Muscle of leg (tissue), 11 donors: Measurements from ENCODE around the gene PPP1R7. TPM values are rescaled to one million over a fixed set of nuclear protein-coding genes. Genes with fewer than 3 reads are reported as not detected.
A peak's percentile ranks its signal among the peaks of the same experiment; 100 is the strongest.

Source experiments
- DNase-seq: peaks from one replicate; pipeline ENCODE4 v3.0.0; 2013
- H3K27ac ChIP-seq: one replicate; pipeline ENCODE4 v1.5.1; 2013; ENCODE audit warnings: mild to moderate bottlenecking, low read length, control low read depth
- H3K27me3 ChIP-seq: one replicate; pipeline ENCODE4 v1.6.1; 2013; ENCODE audit warnings: low read length; ENCODE audit not compliant: control insufficient read depth, insufficient read depth
- H3K36me3 ChIP-seq: one replicate; pipeline ENCODE4 v1.6.1; 2013; ENCODE audit warnings: low read length; ENCODE audit not compliant: control insufficient read depth, insufficient read depth
- H3K4me1 ChIP-seq: one replicate; pipeline ENCODE4 v1.6.1; 2013; ENCODE audit warnings: low read length; ENCODE audit not compliant: control insufficient read depth, insufficient read depth
- H3K4me3 ChIP-seq: one replicate; pipeline ENCODE4 v1.5.1; 2013; ENCODE audit warnings: low read length, control low read depth
- H3K9me3 ChIP-seq: replicated peaks from 2 replicates; pipeline ENCODE4 v1.6.1; 2013; ENCODE audit warnings: low read depth, low read length; ENCODE audit not compliant: control insufficient read depth
- WGBS: methylation state at CpG from one replicate; pipeline ENCODE4 v1.1.5; 2013; ENCODE audit warnings: missing lambda C conversion rate; ENCODE audit not compliant: insufficient coverage; 5-methylcytosine and 5-hydroxymethylcytosine counted together
- polyA plus RNA-seq, 8 donors: library from polyadenylated mRNA; unstranded; fragments of 120-200 nt; gene quantifications; one replicate each; pipeline versions ENCODE4 v1.2.1 to v1.2.3, GENCODE V29; 2013; ENCODE audit warnings: inconsistent platforms in 1 of 8, low replicate concordance in 1 of 8; ENCODE audit not compliant: insufficient read length in 8 of 8, insufficient read depth in 1 of 8
- total RNA-seq: library from RNA; stranded (reverse); fragments of 120-200 nt; gene quantifications from one replicate; pipeline ENCODE4 v1.2.4, GENCODE V29; 2013

The PPP1R7 gene
- total and polyA plus RNA-seq, 9 donors, result 46.8 to 92.0 (median 78.0) TPM

DNA sequence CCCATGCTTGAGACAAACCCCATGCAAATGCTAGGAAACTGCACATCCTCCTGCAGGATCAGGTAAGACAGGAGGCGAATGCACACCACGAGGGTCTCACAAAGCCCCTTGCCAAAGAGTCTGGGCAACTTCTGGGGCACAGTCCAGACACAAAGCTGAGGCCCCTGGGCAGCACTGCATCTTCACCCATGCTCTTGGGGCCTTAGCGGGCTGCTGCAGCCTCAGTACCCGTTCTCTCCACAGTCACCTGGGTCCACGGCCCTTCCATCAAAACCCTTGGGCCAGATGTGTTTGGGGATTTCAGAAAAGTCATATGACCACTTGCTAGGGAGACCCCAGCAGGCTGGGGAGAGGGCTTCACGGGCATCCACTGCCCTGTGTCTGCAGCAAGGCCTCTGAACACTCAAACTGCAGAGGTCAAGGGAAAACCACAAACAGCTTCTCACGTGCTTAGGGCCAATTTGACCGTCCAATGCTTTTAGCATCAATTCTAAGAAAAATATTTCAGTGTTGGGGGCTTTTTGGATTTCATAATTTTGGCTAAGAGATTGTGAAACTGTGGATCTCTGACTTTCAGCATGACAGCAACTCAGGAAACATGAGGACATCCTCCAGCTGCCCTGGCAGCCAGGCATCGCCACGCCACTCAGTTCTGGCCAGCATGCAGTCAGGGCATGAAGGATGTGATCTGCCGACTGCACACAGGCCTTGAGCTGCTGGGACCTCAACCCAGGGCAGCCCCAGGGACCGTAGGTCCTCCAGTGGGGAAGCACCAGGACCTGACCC is 21.0 kb upstream of the PPP1R7 start:
- H3K4me1 ChIP-seq, result no peaks in the 10 kb centered on the region
- H3K27me3 ChIP-seq, result no peaks in the 10 kb centered on the region
- no peak overlapping the region for H3K27ac ChIP-seq
- no peaks in the 10 kb centered on the region for H3K9me3 ChIP-seq
- no peaks in the 10 kb centered on the region for H3K36me3 ChIP-seq
- DNase-seq, result no peak
- H3K4me3 ChIP-seq, result no peak overlapping the region
- 81% methylated on average over 6 of the region's 12 CpGs for WGBS

DNA sequence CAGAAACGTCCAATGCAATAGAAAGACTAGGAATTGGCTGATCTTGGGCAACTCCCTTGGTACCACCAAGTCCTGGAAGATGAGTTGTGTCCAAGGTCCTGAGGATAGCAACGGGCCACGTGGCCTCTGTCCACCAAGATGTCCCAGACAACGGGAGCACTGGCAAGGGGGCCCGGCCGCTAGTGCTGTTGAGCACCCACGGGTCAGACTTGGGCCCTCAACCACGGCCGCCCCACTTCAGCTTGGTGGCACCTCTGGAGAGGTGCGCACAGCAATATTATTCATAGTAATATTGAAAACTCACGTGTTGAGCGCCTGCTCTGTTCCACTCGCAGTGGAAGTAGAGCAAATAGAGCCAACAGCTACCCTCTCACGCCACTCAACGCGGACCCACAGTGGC is 20.0 kb upstream of the PPP1R7 start:
- H3K36me3 ChIP-seq, result no peaks in the 10 kb centered on the region
- 83% methylated on average over 12 of the region's 16 CpGs for WGBS
- no peaks in the 10 kb centered on the region for H3K27me3 ChIP-seq
- H3K9me3 ChIP-seq, result no peaks in the 10 kb centered on the region
- H3K27ac ChIP-seq, result no peak overlapping the region
- DNase-seq, result no peak
- no peak overlapping the region for H3K4me3 ChIP-seq
- no peaks in the 10 kb centered on the region for H3K4me1 ChIP-seq

DNA sequence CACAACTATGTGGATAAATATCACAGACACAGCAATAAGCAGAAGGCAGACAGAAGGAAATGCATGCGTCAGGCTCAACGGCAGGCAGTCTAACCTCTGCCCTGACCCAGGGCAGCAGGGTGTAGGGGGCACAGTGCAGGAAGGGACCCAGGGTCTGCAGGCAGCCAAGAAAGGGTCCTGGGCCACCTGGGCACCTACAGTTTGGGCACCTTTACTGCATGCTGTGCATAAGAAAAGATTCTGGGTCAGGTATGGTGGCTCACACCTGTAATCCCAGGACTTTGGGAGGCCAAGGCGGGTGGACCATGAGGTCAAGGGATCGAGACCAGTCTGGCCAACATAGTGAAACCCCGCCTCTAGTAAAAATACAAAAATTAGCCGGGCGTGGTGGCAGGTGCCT is 18.7 kb upstream of the PPP1R7 start:
- no peak overlapping the region for H3K4me3 ChIP-seq
- H3K27me3 ChIP-seq, result no peaks in the 10 kb centered on the region
- H3K36me3 ChIP-seq, result no peaks in the 10 kb centered on the region
- DNase-seq, result no peak
- H3K9me3 ChIP-seq, result no peaks in the 10 kb centered on the region
- no peak overlapping the region for H3K27ac ChIP-seq
- 91% methylated on average over 7 of the region's 7 CpGs for WGBS
- no peaks in the 10 kb centered on the region for H3K4me1 ChIP-seq

DNA sequence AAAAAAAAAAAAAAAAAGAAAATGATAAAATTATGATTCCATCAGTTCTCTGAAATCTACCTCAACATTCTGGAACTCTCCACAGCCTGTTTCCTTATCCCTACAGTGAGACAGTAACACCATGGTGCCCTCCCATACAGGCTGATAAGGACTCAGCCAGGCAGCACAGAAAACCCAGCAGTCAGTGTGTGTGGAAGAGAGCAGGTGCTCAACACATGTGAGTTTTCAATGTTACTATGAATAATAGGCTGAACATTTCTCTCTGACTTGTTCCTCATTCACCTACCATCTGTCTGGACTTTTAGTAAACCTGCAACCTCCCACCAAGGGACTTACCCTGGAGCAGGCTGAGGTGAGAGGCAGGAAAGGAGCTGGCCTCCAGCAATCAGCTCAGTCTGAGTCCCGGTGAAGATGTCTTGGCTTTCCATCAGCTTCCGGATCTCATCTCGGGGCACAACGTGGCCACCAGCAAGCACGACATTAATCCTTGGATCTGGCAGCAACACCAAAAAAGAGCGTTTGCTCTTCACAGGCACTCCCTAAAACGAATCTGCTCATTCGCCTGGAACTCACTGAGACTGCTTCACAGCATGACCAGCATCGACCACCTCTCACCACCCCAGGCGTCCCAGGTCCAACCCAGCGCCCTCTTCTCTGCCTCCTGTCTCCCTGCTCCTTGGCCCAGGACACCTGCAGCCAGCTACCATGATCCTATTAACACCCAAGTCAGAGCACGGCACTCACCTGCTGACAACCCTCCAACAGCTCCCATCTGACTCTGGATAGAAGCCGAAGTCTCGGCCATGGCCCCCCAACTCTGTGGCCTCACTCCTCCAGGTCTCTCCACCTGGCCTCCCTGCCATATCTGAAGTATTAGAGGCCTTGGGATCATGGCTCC is 17.5 kb upstream of the PPP1R7 start:
- H3K4me1 ChIP-seq, result no peaks in the 10 kb centered on the region
- H3K27ac ChIP-seq, result no peak overlapping the region
- 67% methylated on average over 14 of the region's 14 CpGs for WGBS
- no peak for DNase-seq
- H3K4me3 ChIP-seq, result no peak overlapping the region
- H3K9me3 ChIP-seq, result no peaks in the 10 kb centered on the region
- H3K36me3 ChIP-seq, result peaks cover 2% of the 10 kb centered on the region
- H3K27me3 ChIP-seq, result no peaks in the 10 kb centered on the region

DNA sequence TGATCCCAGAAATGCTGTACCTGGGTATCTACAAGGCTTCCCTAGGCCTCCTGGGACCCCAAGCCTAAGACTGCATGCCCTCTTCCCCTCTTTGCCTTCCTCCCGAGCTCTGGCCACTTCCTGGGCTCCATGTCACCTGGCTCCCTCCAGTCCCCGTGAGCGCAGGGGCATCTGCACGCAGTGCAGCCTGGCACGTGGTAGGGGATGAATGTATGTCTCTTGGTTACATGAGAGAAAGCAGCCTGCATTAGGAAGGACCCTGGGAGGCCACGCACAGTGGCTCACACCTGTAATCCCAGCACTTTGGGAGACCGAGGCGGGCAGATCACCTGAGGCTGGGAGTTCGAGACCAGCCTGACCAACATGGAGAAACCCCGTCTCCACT is 16.8 kb upstream of the PPP1R7 start:
- WGBS, result 100% methylated on average over 3 of the region's 10 CpGs
- Histone ChIP-seq H3K36me3 (peaks cover 8% of the 10 kb centered on the region), H3K9me3 (no peaks in the 10 kb centered on the region), H3K27ac (no peak overlapping the region), H3K4me1 (no peaks in the 10 kb centered on the region), H3K27me3 (no peaks in the 10 kb centered on the region), H3K4me3 (no peak overlapping the region)
- DNase-seq, result no peak

DNA sequence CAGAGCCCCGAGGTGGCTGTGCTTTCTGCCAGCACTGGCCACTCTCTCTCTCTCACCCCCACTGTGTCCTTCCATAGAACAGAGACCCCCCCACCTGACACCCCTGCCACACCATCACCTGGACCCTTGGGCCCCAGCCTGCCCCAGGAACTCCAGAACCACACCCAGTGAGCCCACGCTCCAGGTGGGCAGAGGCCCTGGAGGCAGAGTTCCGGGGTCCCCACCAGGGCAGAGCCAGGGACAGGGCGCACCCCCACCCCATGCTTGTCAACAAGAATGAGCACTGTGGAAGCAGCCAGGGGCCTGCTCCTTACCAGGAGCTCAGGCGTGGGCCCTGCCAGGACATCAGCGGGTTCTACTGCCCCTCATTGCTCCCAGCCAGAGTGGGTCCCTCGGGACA is 15.6 kb upstream of the PPP1R7 start:
- Histone ChIP-seq H3K4me1 (no peaks in the 10 kb centered on the region), H3K4me3 (no peak overlapping the region), H3K9me3 (no peaks in the 10 kb centered on the region), H3K27ac (no peak overlapping the region), H3K36me3 (peaks cover 11% of the 10 kb centered on the region), H3K27me3 (no peaks in the 10 kb centered on the region)
- no peak for DNase-seq
- WGBS, result 79% methylated on average over 6 of the region's 7 CpGs

DNA sequence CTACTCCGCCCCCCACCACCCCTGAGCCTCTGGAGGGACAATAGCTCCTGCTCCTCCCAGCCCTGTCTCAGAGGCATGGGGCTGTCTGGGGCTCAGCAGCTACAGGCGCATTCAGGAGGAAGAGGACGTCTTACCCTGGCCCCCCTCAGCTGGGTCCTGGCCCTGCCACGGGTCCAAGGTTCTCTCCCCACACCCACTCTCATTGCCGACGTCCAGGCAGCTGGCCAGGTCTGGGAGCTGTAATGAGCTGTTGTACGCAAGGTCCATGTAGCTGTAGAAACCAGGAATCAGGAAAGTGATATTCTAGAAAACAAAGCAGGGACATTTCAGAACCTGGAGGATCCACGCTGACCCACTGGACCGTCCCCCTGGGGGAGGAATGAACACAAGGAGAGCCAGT is 14.5 kb upstream of the PPP1R7 start:
- Histone ChIP-seq H3K36me3 (peaks cover 11% of the 10 kb centered on the region), H3K27ac (no peak overlapping the region), H3K9me3 (no peaks in the 10 kb centered on the region), H3K4me3 (no peak overlapping the region), H3K27me3 (no peaks in the 10 kb centered on the region), H3K4me1 (no peaks in the 10 kb centered on the region)
- WGBS, result 81% methylated on average over 5 of the region's 9 CpGs
- peak; percentile 30 for DNase-seq

DNA sequence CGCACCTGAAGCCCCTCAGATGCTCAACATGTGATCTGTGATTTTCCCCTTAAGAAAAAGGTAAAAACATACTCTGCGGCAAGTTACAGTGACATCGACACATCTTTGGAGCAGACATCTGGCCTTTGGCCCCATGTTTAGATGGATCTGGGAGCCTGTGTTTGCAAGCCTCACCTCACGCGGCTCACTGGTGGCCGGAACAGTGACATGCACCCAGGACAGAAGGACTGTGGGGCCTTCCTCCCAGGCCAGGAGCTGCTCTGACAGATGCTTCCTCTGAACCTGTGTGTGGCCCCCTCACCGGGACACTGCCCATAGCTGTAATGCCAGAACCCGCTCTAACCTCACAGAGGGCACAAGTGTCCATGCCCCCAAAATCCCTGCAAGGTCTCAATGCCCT is 14.1 kb upstream of the PPP1R7 start:
- H3K9me3 ChIP-seq, result no peaks in the 10 kb centered on the region
- no peak overlapping the region for H3K27ac ChIP-seq
- H3K4me3 ChIP-seq, result no peak overlapping the region
- peaks cover 11% of the 10 kb centered on the region for H3K36me3 ChIP-seq
- WGBS, result 72% methylated on average over 6 of the region's 8 CpGs
- no peaks in the 10 kb centered on the region for H3K4me1 ChIP-seq
- no peaks in the 10 kb centered on the region for H3K27me3 ChIP-seq
- no peak for DNase-seq

DNA sequence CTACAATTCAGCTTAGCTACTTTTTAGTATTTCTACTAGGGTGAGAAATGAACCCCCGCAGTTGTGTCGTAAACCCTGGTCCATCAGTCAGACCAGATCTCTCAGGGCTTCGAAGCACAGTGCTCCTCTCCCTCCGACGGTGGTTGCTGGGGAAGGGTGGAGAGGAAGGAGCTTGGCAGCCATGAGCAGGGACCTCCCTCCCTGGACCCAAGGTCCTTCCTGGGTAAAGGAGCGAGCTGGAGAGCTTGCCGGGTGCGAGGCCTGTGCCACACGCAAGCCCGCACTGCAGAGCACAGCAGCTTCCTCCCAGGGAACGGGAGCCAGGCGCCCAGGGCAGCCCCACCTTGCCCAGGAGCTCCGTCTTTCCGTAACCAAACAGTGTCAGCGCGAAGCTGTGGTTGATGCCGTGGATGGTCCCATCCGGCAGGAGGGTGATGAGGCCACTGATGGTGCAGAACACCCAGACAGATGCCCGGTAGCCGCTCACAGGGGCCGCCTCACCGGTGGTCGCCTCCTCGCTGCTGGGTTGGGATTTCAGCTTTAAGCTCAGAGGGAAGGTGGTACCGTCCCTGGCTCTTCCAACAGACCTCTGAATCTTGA is 13.5 kb upstream of the PPP1R7 start:
- DNase-seq, result no peak
- 91% methylated on average over 23 of the region's 25 CpGs for WGBS
- no peaks in the 10 kb centered on the region for H3K27me3 ChIP-seq

More for the DNA sequence above, 13.5 kb upstream of the PPP1R7 start:
- Histone ChIP-seq H3K4me1 (no peaks in the 10 kb centered on the region), H3K4me3 (no peak overlapping the region), H3K27ac (no peak overlapping the region), H3K9me3 (no peaks in the 10 kb centered on the region), H3K36me3 (peaks cover 11% of the 10 kb centered on the region)
